ENCODE measurements around the gene ECM1.

Gene ECM1

GRCh38 chr1:150516616-150517015, 8.7 kb downstream of the ECM1 start:
- no peak for TF ChIP-seq GATA2 (IDR thresholded peaks at IDR 0.05; ENCODE audit: low read depth, low read length)
- TF ChIP-seq GATA3 (IDR thresholded peaks at IDR 0.05; ENCODE audit: low read depth, low read length): no peak

GRCh38 chr1:150521196-150521968, 13.5 kb downstream of the ECM1 start:
- TF ChIP-seq GATA2 (IDR thresholded peaks at IDR 0.05; ENCODE audit: low read depth, low read length) (no peak), GATA3 (IDR thresholded peaks at IDR 0.05; ENCODE audit: low read depth, low read length) (no peak)

GRCh38 chr1:150525348-150525747, 17.4 kb downstream of the ECM1 start:
- TF ChIP-seq GATA2 (IDR thresholded peaks at IDR 0.05; ENCODE audit: low read depth, low read length): no peak
- no peak for TF ChIP-seq GATA3 (IDR thresholded peaks at IDR 0.05; ENCODE audit: low read depth, low read length)

- TF ChIP-seq GATA2 (IDR thresholded peaks at IDR 0.05; ENCODE audit: low read depth, low read length) (no peak), GATA3 (IDR thresholded peaks at IDR 0.05; ENCODE audit: low read depth, low read length) (no peak)
Observed at GRCh38 chr1:150528196-150528595, 20.3 kb downstream of the ECM1 start.

GRCh38 chr1:150529017-150529416, 21.1 kb downstream of the ECM1 start:
- TF ChIP-seq GATA2 (IDR thresholded peaks at IDR 0.05; ENCODE audit: low read depth, low read length) (no peak), GATA3 (IDR thresholded peaks at IDR 0.05; ENCODE audit: low read depth, low read length) (no peak)

GRCh38 chr1:150530491-150531159, 22.7 kb downstream of the ECM1 start:
- TF ChIP-seq GATA3 (IDR thresholded peaks at IDR 0.05; ENCODE audit: low read depth, low read length): no peak

GRCh38 chr1:150532860-150533259, 25.0 kb downstream of the ECM1 start:
- TF ChIP-seq GATA2 (IDR thresholded peaks at IDR 0.05; ENCODE audit: low read depth, low read length): no peak
- TF ChIP-seq GATA3 (IDR thresholded peaks at IDR 0.05; ENCODE audit: low read depth, low read length): no peak

GRCh38 chr1:150534002-150534401, 26.1 kb downstream of the ECM1 start:
- TF ChIP-seq GATA2 (IDR thresholded peaks at IDR 0.05; ENCODE audit: low read depth, low read length) (no peak), GATA3 (IDR thresholded peaks at IDR 0.05; ENCODE audit: low read depth, low read length) (no peak)

- TF ChIP-seq GATA2 (IDR thresholded peaks at IDR 0.05; ENCODE audit: low read depth, low read length) (no peak), GATA3 (IDR thresholded peaks at IDR 0.05; ENCODE audit: low read depth, low read length) (no peak)
Observed at GRCh38 chr1:150535511-150536287, 27.8 kb downstream of the ECM1 start.

GRCh38 chr1:150536836-150537731, 29.2 kb downstream of the ECM1 start:
- TF ChIP-seq GATA2 (IDR thresholded peaks at IDR 0.05; ENCODE audit: low read depth, low read length) (no peak), GATA3 (IDR thresholded peaks at IDR 0.05; ENCODE audit: low read depth, low read length) (no peak)

GRCh38 chr1:150537732-150538684, 30.1 kb downstream of the ECM1 start:
- TF ChIP-seq GATA3 (IDR thresholded peaks at IDR 0.05; ENCODE audit: low read depth, low read length): no peak
- TF ChIP-seq GATA2 (IDR thresholded peaks at IDR 0.05; ENCODE audit: low read depth, low read length): no peak

- no peak for TF ChIP-seq GATA3 (IDR thresholded peaks at IDR 0.05; ENCODE audit: low read depth, low read length)
Observed at GRCh38 chr1:150543500-150544143, 35.7 kb downstream of the ECM1 start.
